ENCODE results near the gene DCPS. TPM values are rescaled to one million over a fixed set of nuclear protein-coding genes. Genes with fewer than 3 reads are reported as not detected.

The DCPS gene
- total RNA-seq, 4 donors from 2014 or later = 6.7 to 23.9 (median 7.9) TPM

DNA sequence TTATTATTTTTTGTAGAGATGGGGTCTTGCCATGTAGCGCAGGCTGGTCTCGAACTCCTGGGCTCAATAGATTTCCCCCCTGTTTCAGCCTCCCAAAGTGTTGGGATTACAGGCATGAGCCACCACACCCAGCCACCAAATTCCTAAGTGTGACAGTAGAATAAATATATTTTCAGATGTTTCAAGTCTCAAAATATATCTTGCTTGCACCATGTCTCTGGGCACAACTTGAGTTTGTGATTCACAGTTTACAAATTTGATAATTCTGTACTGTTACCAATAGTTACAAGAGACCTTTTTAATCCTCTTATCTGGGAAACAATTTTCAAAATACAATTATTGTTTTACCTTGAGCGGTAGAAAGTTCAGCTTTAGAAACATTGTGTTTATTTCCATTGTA is 19.1 kb downstream of the DCPS start:
- no peak for TF ChIP-seq POLR2A (IDR thresholded peaks at IDR 0.05)
- TF ChIP-seq CTCF (IDR thresholded peaks at IDR 0.05) = no peak
- H3K4me3 ChIP-seq = no peak overlapping the region
- DNase-seq = no peak

DNA sequence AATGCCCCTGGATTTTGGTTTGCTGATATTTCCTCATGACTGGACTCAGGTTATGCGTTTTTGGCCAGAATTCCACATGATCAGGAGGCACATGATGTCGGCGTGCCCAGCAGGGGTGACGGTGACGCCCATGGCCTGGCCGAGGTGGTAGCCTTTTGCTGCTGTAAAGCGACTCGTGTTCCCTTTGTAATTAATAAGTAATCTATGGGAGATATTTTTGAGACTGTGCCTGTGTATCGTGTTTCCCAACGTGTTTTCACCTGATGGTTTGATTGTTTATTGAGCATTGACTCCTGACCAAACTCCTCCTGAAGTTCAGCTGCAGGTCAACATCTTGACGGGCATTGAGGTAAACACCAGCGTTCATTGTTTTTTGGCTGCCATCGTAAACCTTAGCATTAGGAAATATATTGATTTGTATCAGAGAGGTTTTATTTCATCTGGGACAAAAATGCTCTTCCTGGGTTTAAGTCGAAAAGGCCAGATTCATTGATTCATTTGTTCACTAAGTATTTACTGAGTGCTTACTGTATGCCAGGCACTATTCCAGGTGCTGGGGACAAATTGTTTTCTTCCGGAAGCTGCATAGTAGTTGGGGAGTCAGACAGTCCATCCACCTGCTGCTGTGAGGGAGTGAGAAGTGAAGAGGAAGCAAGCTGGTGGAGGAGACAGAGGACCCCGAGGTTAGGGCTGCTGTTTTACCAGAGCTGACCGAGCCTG is 23.6 kb downstream of the DCPS start:
- Histone ChIP-seq H3K4me3 (no peak overlapping the region), H3K27me3 (no peaks in the 10 kb centered on the region), H3K27ac (no peak overlapping the region), H3K9me3 (no peaks in the 10 kb centered on the region), H3K36me3 (no peaks in the 10 kb centered on the region), H3K4me1 (peaks cover 0 to 6% (median 0%) of the 10 kb centered on the region in 4 donors)
- no peak for DNase-seq
- TF ChIP-seq CTCF (IDR thresholded peaks at IDR 0.05) (no peak), POLR2A (IDR thresholded peaks at IDR 0.05) (no peak)

More for the DNA sequence above, 19.1 kb downstream of the DCPS start:
- peaks cover 0 to 15% (median 2%) of the 10 kb centered on the region in 4 donors for H3K4me1 ChIP-seq
- no peaks in the 10 kb centered on the region for H3K9me3 ChIP-seq
- no peak overlapping the region for H3K27ac ChIP-seq
- H3K27me3 ChIP-seq = no peaks in the 10 kb centered on the region
- H3K36me3 ChIP-seq = no peaks in the 10 kb centered on the region

- H3K27me3 ChIP-seq = no peaks in the 10 kb centered on the region
- H3K4me1 ChIP-seq = peaks cover 0 to 6% (median 0%) of the 10 kb centered on the region in 4 donors
- no peaks in the 10 kb centered on the region for H3K9me3 ChIP-seq
- peak in 1 of 3 donors; percentile 33 for DNase-seq
- TF ChIP-seq CTCF (IDR thresholded peaks at IDR 0.05) = no peak
- no peak for TF ChIP-seq POLR2A (IDR thresholded peaks at IDR 0.05)
- no peak overlapping the region for H3K27ac ChIP-seq
- H3K4me3 ChIP-seq = no peak overlapping the region
- H3K36me3 ChIP-seq = no peaks in the 10 kb centered on the region
Observed at GRCh38 chr11:126328001-126328390, 24.1 kb downstream of the DCPS start.

DNA sequence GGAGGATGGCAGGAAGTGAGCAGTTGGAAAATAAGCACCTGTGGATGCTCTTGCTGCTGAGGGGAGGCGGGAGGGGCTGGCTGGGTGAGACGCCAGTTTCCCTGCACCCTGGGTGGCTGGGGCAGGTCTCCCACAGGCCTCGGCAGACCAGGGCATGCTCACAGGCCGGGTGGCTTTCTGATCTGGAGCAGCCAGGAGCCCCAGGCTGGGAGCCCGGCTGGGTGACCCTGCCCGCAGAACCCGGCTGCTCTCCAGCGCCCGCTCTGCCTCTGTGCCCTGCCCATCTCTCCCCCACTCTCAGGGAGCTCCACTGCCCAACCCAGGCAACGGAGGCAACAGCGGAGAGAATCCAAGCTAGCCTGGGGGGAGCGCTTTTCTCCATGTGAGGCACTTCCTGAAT is 24.6 kb downstream of the DCPS start:
- Histone ChIP-seq H3K36me3 (no peaks in the 10 kb centered on the region), H3K4me1 (peaks cover 0 to 6% (median 0%) of the 10 kb centered on the region in 4 donors), H3K27ac (no peak overlapping the region), H3K4me3 (no peak overlapping the region), H3K9me3 (no peaks in the 10 kb centered on the region), H3K27me3 (no peaks in the 10 kb centered on the region)
- peak in 1 of 3 donors; percentile 39 for DNase-seq
- TF ChIP-seq POLR2A (IDR thresholded peaks at IDR 0.05) = no peak

GRCh38 chr11:126328938-126329643 is 25.2 kb downstream of the DCPS start:
- no peaks in the 10 kb centered on the region for H3K9me3 ChIP-seq
- peak in 1 of 3 donors; percentile 31 for DNase-seq

More at GRCh38 chr11:126328938-126329643, 25.2 kb downstream of the DCPS start:
- H3K27me3 ChIP-seq = no peaks in the 10 kb centered on the region
- H3K36me3 ChIP-seq = no peaks in the 10 kb centered on the region
- no peak overlapping the region for H3K27ac ChIP-seq
- TF ChIP-seq CTCF (IDR thresholded peaks at IDR 0.05) = no peak
- no peak for TF ChIP-seq POLR2A (IDR thresholded peaks at IDR 0.05)
- H3K4me1 ChIP-seq = peaks cover 0 to 6% (median 0%) of the 10 kb centered on the region in 4 donors
- H3K4me3 ChIP-seq = no peak overlapping the region

Data from Peyer's patch (tissue), 4 donors.